Measurements from ENCODE around the gene SLC25A52.

- no peak for TF ChIP-seq CTCF (IDR thresholded peaks at IDR 0.05; ENCODE audit: insufficient read depth, low read depth, low read length)
- no peak for TF ChIP-seq EZH2 (IDR thresholded peaks at IDR 0.05; ENCODE audit: insufficient read depth, low read length)
These were observed 13.8 kb upstream of the SLC25A52 start for GRCh38 chr18:31774477-31774785.
